HepG2 (cell line): ENCODE results near the gene CERS3. TPM values are rescaled to one million over a fixed set of nuclear protein-coding genes. Genes with fewer than 3 reads are reported as not detected.

Experiments used
- ATAC-seq: fragments of 200-7000 bp; cut with Tn5 transposase; 3 replicates; pipeline ENCODE4 v1.9.1; 2020; ENCODE audit warnings: mild to moderate bottlenecking, moderate library complexity
- BruUV-seq: library from RNA; stranded (reverse); fragments of 400-500 nt; replicated peaks from 2 replicates; lab custom pipeline; 2021; lab: Mats Ljungman, UMichigan
- CTCF ChIA-PET: fragments of 300-600 bp; formaldehyde crosslinking; extraction: SDS; loops from one replicate; lab custom pipeline; 2021; ENCODE audit warnings: low total read pairs, inconsistent platforms, low intra/inter-chr PET ratio; lab: Yijun Ruan, JAX
- POLR2A ChIA-PET: fragments of 350-600 bp; sonication (Branson Sonifier 250); formaldehyde crosslinking; loops from one replicate; lab custom pipeline; 2020; ENCODE audit warnings: antibody characterized with exemption, inconsistent platforms; lab: Yijun Ruan, JAX
- DNase-seq: peaks from one replicate; pipeline ENCODE4 v3.0.0-alpha.2; 2015; ENCODE audit warnings: low spot score
- FAIRE-seq: peaks from 3 replicates; lab custom pipeline; 2011; peaks lifted over from hg19 to GRCh38; lab: Jason Lieb, UNC
- H2AFZ ChIP-seq: one replicate; pipeline ENCODE4 v1.6.1; 2011; ENCODE audit warnings: low read length, inconsistent platforms
- H3K27ac ChIP-seq: fragments of 300-600 bp; 3 replicates; pipeline ENCODE4 v1.8.0; 2011; ENCODE audit warnings: mixed run types, mild to moderate bottlenecking, mixed read lengths, low read length, inconsistent platforms; ENCODE audit not compliant: insufficient read depth; ENCODE audit errors: extremely low read length
- H3K27me3 ChIP-seq, 2 experiments: fragments of 200-600 bp in 1 of 2; 2 replicates in 1 of 2; 3 replicates in 1 of 2; pipeline versions ENCODE4 v1.6.0 to v1.8.0; 2011; ENCODE audit warnings: low read length in 2 of 2, mild to moderate bottlenecking in 2 of 2, moderate library complexity in 2 of 2, inconsistent platforms in 1 of 2; ENCODE audit not compliant: insufficient read depth in 2 of 2, control insufficient read depth in 1 of 2
- H3K36me3 ChIP-seq, 2 experiments: fragments of 200-600 bp in 1 of 2; replicated peaks in 1 of 2; 2 replicates in 1 of 2; 3 replicates in 1 of 2; pipeline versions ENCODE4 v1.5.1 to v1.8.0; 2011; ENCODE audit warnings: low read length in 2 of 2, inconsistent platforms in 1 of 2; ENCODE audit not compliant: insufficient read depth in 2 of 2, control insufficient read depth in 1 of 2
- H3K4me1 ChIP-seq: 2 replicates; pipeline ENCODE4 v1.5.1; 2012; ENCODE audit warnings: low read length, inconsistent platforms; ENCODE audit not compliant: insufficient read depth
- H3K4me2 ChIP-seq: 2 replicates; pipeline ENCODE4 v1.6.0; 2011; ENCODE audit warnings: low read depth, low read length, inconsistent platforms
- H3K4me3 ChIP-seq, 3 experiments: fragments of 200-600 bp in 1 of 3; sonication (generic), shearing (Covaris generic) in 1 of 3; replicated peaks in 1 of 3; 2 replicates each; pipeline ENCODE4 v1.5.1; 2011 to 2016; ENCODE audit warnings: low read length in 3 of 3, inconsistent platforms in 2 of 3, low read depth in 2 of 3, mild to moderate bottlenecking in 2 of 3, control low read depth in 1 of 3, mixed read lengths in 1 of 3; ENCODE audit not compliant: insufficient read depth in 1 of 3
- H3K79me2 ChIP-seq: one replicate; pipeline ENCODE4 v1.6.1; 2011; ENCODE audit warnings: low read length, inconsistent platforms; ENCODE audit not compliant: insufficient read depth
- H3K9ac ChIP-seq: 2 replicates; pipeline ENCODE4 v1.6.0; 2011; ENCODE audit warnings: mild to moderate bottlenecking, low read depth, low read length, inconsistent platforms; ENCODE audit not compliant: insufficient read depth
- H3K9me3 ChIP-seq: 2 replicates; pipeline ENCODE4 v1.5.1; 2012; ENCODE audit warnings: mild to moderate bottlenecking, low read length
- H4K20me1 ChIP-seq: 2 replicates; pipeline ENCODE4 v1.6.0; 2011; ENCODE audit warnings: inconsistent platforms, mild to moderate bottlenecking, low read length, moderate library complexity; ENCODE audit not compliant: insufficient read depth
- NFKBIZ ChIP-seq: IDR thresholded peaks from 2 replicates; pipeline ENCODE4 v1.6.1; 2018; ENCODE audit warnings: missing genetic modification reagents, missing compliant biosample characterization
- RAD21 ChIP-seq: fragments of 450-650 bp; formaldehyde crosslinking; IDR thresholded peaks from 2 replicates; pipeline ENCODE4 v1.5.0; 2020; ENCODE audit warnings: mild to moderate bottlenecking
- SMC3 ChIP-seq: IDR thresholded peaks from 2 replicates; pipeline ENCODE4 v1.6.1; 2011; ENCODE audit warnings: low read length, improper control_type of control experiment
- STAG1 ChIP-seq: sonication (generic); formaldehyde crosslinking; IDR thresholded peaks from 2 replicates; pipeline ENCODE4 v1.4.0; 2020; ENCODE audit warnings: missing genetic modification reagents
- ZBTB38 ChIP-seq: sonication (generic); formaldehyde crosslinking; IDR thresholded peaks from 2 replicates; pipeline ENCODE4 v1.5.1; 2020; ENCODE audit warnings: mild to moderate bottlenecking, missing genetic modification reagents
- ZNF3 ChIP-seq: IDR thresholded peaks from 2 replicates; pipeline ENCODE4 v1.7.0; 2017; ENCODE audit warnings: inconsistent platforms
- ZNF605 ChIP-seq: sonication (generic); formaldehyde crosslinking; IDR thresholded peaks from 2 replicates; pipeline ENCODE4 v1.8.0; 2022; ENCODE audit warnings: mild to moderate bottlenecking, missing genetic modification reagents
- ZSCAN20 ChIP-seq: sonication (generic); formaldehyde crosslinking; IDR thresholded peaks from 2 replicates; pipeline ENCODE4 v1.4.0; 2020; ENCODE audit warnings: missing genetic modification reagents, mild to moderate bottlenecking, borderline replicate concordance
- WGBS: methylation state at CpG from one replicate; pipeline ENCODE4 v1.1.6; 2017; ENCODE audit warnings: low lambda C conversion rate; 5-methylcytosine and 5-hydroxymethylcytosine counted together
- in situ Hi-C: cut with HindIII; loops from 2 replicates; pipeline ENCODE4 v1.10.0; 2017; ENCODE audit warnings: low pct_unique_long_range_greater_than_20kb; ENCODE audit not compliant: extremely low pct_ligation_motif_present
- intact Hi-C: fragments of 100-400 bp; cut with micrococcal nuclease; formaldehyde crosslinking; loops from one replicate; pipeline ENCODE4 v1.10.0; 2022; ENCODE audit not compliant: unreplicated experiment
- polyA plus RNA-seq, 8 experiments: library from polyadenylated mRNA; depleted of rRNA in 3 of 8; stranded (reverse) in 7 of 8; unstranded in 1 of 8; fragments of >200 nt; fragmentation: Illumina TruSeq in 4 of 8; extraction: Trizol in 4 of 8; gene quantifications; 2 replicates each; pipeline versions ENCODE4 v1.2.1 to v1.2.3, GENCODE V29; 2011 to 2016; ENCODE audit warnings: low read depth in 4 of 8, missing spikeins in 1 of 8, mixed read lengths in 1 of 8; ENCODE audit not compliant: insufficient read depth in 1 of 8
- total RNA-seq, 5 experiments: library from RNA; depleted of rRNA; stranded (reverse); fragments of >200 nt; fragmentation: Illumina TruSeq; extraction: Trizol; gene quantifications; 2 replicates each; pipeline ENCODE4 v1.2.3, GENCODE V29; 2016; ENCODE audit warnings: low read depth in 1 of 5
- TF ChIP-seq, protein P1 (sequence below): sonication (generic); formaldehyde crosslinking; conservative IDR thresholded peaks from 2 replicates; pipeline ENCODE4 v1.4.0; 2020; ENCODE audit warnings: missing genetic modification reagents
- TF ChIP-seq, protein P2 (sequence below): sonication (generic); formaldehyde crosslinking; IDR thresholded peaks from 2 replicates; pipeline ENCODE4 v1.8.1; 2023; ENCODE audit warnings: mild to moderate bottlenecking, missing genetic modification reagents
- TF ChIP-seq, protein P3 (sequence below): sonication (generic); formaldehyde crosslinking; IDR thresholded peaks from 2 replicates; pipeline ENCODE4; 2020; ENCODE audit warnings: missing genetic modification reagents, mild to moderate bottlenecking, borderline replicate concordance
- TF ChIP-seq, protein P4 (sequence below): sonication (generic); formaldehyde crosslinking; IDR thresholded peaks from 2 replicates; pipeline ENCODE4 v1.5.0; 2020; ENCODE audit warnings: mild to moderate bottlenecking, missing genetic modification reagents, moderate library complexity

The CERS3 gene
- total and polyA plus RNA-seq, 2 of the 13 experiments (the other 11 are each of a cell fraction or from before 2014, with no cell fraction given) = not detected

DNA sequence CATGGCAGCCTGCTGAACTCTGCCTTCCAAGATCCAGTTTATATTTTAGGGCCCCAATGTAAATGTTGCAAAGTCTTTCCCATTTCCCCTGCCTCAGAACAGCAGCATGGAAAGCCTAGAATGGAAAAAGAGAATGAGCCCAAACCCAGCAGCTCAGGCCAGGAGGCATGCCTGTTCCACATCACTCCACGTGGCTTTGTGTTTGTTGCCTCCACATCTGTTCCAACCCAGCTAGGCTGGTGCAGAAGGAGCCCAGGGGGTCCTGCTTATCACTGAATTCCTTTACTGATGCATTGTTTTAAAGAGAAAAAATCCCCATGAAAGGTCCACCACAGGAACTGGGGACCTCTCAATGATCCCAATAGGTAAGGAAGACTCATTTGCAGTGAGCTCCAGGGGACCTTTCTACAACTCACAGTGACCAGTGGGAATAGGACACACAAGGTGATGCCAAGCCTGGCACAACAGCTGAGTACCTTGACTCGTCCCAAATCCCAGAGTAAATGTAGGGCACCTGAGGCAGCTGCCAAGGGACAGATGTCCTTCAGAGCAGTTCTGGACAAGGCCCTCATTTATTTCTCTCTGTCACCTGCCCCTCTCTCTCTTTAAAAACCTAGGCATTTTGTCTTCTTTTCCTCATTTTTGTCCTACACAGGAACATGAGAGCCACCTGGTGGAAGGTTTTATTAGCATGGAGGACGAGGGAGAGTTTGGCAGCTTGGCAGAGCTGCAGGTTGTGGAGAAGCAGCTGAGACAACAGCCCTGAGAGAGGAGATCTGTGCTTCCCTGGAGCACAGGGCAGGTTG, 145.2 kb downstream of the CERS3 start:
- POLR2A ChIA-PET = interaction anchor here (1.7 kb wide), 1 partner anchor 33 kb away, joined by 4 read pairs; no protein-coding TSS in a partner anchor
- CTCF ChIA-PET = interaction anchor here (0.8 to 3.5 kb wide), 4 partner anchors 32 to 592 kb away, joined by 3 to 41 read pairs (median 8); partner anchors contain the start of gene ADAMTS17
- Histone ChIP-seq H3K27me3 (peaks cover 0 to 3% of the 10 kb centered on the region in 2 experiments; a peak in 1 of 5 replicates), H3K9me3 (no peaks in the 10 kb centered on the region), H2AFZ (no peak overlapping the region), H3K36me3 (no peaks in the 10 kb centered on the region), H3K4me2 (no peak overlapping the region), H3K79me2 (no peaks in the 10 kb centered on the region), H3K9ac (no peak overlapping the region), H3K4me1 (no peaks in the 10 kb centered on the region), H4K20me1 (no peaks in the 10 kb centered on the region), H3K27ac (no peak overlapping the region), H3K4me3 (no peak overlapping the region)
- no TSS peak for BruUV-seq
- intact Hi-C loops (loop anchor here (1.0 to 5.0 kb wide), 4 partner anchors 33 to 591 kb away; partner anchors contain the start of gene ADAMTS17), in situ Hi-C loops (loop anchor here (10.0 kb wide), 1 partner anchor 49 kb away; no protein-coding TSS in a partner anchor)
- DNase-seq (peak; percentile 41), FAIRE-seq (peak; percentile 62), ATAC-seq (peak; percentile 82)
- WGBS = 0% methylated on average over 3 of the region's 3 CpGs
- TF ChIP-seq SMC3 (peak; percentile 79), ZNF605 (CRISPR knock-in tag) (no peak), STAG1 (CRISPR knock-in tag) (peak; percentile 79), ZBTB38 (CRISPR knock-in tag) (no peak), NFKBIZ (CRISPR knock-in tag) (no peak), ZNF3 (CRISPR knock-in tag) (no peak), RAD21 (CRISPR knock-in tag) (peak; percentile 53; the same call in 1 of the 2 replicates), ZSCAN20 (no peak)
- TF ChIP-seq, protein P1, sequence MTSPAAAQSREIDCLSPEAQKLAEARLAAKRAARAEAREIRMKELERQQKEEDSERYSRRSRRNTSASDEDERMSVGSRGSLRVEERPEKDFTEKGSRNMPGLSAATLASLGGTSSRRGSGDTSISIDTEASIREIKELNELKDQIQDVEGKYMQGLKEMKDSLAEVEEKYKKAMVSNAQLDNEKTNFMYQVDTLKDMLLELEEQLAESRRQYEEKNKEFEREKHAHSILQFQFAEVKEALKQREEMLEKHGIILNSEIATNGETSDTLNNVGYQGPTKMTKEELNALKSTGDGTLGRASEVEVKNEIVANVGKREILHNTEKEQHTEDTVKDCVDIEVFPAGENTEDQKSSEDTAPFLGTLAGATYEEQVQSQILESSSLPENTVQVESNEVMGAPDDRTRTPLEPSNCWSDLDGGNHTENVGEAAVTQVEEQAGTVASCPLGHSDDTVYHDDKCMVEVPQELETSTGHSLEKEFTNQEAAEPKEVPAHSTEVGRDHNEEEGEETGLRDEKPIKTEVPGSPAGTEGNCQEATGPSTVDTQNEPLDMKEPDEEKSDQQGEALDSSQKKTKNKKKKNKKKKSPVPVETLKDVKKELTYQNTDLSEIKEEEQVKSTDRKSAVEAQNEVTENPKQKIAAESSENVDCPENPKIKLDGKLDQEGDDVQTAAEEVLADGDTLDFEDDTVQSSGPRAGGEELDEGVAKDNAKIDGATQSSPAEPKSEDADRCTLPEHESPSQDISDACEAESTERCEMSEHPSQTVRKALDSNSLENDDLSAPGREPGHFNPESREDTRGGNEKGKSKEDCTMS (CRISPR knock-in tag) = no peak
- TF ChIP-seq, protein P2, sequence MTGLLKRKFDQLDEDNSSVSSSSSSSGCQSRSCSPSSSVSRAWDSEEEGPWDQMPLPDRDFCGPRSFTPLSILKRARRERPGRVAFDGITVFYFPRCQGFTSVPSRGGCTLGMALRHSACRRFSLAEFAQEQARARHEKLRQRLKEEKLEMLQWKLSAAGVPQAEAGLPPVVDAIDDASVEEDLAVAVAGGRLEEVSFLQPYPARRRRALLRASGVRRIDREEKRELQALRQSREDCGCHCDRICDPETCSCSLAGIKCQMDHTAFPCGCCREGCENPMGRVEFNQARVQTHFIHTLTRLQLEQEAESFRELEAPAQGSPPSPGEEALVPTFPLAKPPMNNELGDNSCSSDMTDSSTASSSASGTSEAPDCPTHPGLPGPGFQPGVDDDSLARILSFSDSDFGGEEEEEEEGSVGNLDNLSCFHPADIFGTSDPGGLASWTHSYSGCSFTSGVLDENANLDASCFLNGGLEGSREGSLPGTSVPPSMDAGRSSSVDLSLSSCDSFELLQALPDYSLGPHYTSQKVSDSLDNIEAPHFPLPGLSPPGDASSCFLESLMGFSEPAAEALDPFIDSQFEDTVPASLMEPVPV = no peak
- TF ChIP-seq, protein P3, sequence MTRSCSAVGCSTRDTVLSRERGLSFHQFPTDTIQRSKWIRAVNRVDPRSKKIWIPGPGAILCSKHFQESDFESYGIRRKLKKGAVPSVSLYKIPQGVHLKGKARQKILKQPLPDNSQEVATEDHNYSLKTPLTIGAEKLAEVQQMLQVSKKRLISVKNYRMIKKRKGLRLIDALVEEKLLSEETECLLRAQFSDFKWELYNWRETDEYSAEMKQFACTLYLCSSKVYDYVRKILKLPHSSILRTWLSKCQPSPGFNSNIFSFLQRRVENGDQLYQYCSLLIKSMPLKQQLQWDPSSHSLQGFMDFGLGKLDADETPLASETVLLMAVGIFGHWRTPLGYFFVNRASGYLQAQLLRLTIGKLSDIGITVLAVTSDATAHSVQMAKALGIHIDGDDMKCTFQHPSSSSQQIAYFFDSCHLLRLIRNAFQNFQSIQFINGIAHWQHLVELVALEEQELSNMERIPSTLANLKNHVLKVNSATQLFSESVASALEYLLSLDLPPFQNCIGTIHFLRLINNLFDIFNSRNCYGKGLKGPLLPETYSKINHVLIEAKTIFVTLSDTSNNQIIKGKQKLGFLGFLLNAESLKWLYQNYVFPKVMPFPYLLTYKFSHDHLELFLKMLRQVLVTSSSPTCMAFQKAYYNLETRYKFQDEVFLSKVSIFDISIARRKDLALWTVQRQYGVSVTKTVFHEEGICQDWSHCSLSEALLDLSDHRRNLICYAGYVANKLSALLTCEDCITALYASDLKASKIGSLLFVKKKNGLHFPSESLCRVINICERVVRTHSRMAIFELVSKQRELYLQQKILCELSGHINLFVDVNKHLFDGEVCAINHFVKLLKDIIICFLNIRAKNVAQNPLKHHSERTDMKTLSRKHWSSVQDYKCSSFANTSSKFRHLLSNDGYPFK (CRISPR knock-in tag) = no peak
- TF ChIP-seq, protein P4, sequence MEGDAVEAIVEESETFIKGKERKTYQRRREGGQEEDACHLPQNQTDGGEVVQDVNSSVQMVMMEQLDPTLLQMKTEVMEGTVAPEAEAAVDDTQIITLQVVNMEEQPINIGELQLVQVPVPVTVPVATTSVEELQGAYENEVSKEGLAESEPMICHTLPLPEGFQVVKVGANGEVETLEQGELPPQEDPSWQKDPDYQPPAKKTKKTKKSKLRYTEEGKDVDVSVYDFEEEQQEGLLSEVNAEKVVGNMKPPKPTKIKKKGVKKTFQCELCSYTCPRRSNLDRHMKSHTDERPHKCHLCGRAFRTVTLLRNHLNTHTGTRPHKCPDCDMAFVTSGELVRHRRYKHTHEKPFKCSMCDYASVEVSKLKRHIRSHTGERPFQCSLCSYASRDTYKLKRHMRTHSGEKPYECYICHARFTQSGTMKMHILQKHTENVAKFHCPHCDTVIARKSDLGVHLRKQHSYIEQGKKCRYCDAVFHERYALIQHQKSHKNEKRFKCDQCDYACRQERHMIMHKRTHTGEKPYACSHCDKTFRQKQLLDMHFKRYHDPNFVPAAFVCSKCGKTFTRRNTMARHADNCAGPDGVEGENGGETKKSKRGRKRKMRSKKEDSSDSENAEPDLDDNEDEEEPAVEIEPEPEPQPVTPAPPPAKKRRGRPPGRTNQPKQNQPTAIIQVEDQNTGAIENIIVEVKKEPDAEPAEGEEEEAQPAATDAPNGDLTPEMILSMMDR (CRISPR knock-in tag) = peak; percentile 76
